GM19099 (cell line): Measurements from ENCODE around the gene LCLAT1.

ENCODE experiments used
- POLR2A ChIP-seq: IDR thresholded peaks from 3 replicates; pipeline ENCODE4 v1.6.1; 2011; ENCODE audit warnings: low read depth; ENCODE audit not compliant: insufficient read length; ENCODE audit errors: extremely low read depth

Gene LCLAT1

DNA sequence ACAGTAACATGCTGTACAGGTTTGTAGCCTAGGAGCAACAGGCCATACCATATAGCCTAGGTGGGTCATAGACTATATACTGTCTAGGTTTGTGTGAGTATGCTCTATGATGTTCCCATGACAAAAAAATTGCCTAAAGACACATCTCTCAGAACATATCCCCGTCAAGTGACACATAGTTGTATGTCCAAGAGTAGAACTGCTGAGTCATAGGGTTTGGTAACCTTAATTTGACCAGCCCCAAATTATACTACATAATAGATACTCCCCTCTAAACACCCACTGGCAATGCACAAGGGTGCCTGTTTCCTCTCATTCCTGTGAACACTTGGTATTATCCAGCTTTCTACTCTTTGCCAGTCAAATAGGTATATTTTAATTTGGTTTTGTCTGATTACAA lies 161.6 kb downstream of the LCLAT1 start:
- TF ChIP-seq POLR2A: no peak

GRCh38 chr2:30611583-30611982 lies 164.5 kb downstream of the LCLAT1 start:
- TF ChIP-seq POLR2A: no peak

- TF ChIP-seq POLR2A: no peak
These were observed 165.3 kb downstream of the LCLAT1 start for GRCh38 chr2:30612371-30612770.

DNA sequence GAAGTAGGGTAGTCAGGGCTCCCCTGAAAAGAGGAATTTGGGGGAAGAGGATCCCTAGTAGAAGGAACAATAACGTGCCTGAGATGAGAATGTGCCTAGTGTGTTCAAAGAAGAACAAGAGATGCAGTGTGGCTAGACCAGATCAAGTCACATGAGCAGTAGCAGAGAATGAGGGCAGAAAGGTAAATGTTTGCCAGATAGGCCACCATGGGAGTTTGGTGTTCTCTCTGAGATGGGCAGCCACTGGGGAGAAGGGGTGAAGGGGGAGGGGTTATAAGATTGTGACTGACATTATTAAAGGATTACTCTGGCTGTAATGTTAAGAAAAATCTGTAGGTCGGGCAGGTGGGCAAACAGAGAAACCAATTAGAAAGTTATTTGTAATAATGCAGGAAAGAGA lies 166.0 kb downstream of the LCLAT1 start:
- TF ChIP-seq POLR2A: no peak

- no peak for TF ChIP-seq POLR2A
These were observed 168.9 kb downstream of the LCLAT1 start for GRCh38 chr2:30615926-30616325.

DNA sequence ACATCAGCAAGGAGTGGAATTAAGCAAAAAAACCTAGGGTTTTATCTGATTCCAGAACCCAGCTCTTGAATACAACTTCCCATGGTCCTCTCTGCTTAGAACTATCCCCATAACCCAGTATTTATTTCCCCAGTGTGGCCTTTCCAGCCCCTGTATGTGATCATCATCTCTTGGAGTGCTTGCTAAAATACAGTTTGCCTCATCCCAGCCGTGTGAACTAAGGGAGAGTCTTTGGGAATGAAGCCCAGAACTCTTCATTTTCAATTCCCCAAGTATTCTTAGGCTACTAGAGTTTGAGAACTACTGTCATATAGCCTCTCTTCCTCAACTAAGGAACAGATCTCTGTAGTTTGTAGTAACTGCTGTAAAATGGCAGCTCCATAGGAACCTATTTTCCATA lies 173.1 kb downstream of the LCLAT1 start:
- no peak for TF ChIP-seq POLR2A

- TF ChIP-seq POLR2A: no peak
These were observed 174.8 kb downstream of the LCLAT1 start for GRCh38 chr2:30621836-30622235.

- no peak for TF ChIP-seq POLR2A
These were observed 175.4 kb downstream of the LCLAT1 start for GRCh38 chr2:30622452-30622851.

- TF ChIP-seq POLR2A: no peak
These were observed 178.2 kb downstream of the LCLAT1 start for GRCh38 chr2:30625276-30625675.

GRCh38 chr2:30625701-30626100 lies 178.7 kb downstream of the LCLAT1 start:
- TF ChIP-seq POLR2A: no peak

DNA sequence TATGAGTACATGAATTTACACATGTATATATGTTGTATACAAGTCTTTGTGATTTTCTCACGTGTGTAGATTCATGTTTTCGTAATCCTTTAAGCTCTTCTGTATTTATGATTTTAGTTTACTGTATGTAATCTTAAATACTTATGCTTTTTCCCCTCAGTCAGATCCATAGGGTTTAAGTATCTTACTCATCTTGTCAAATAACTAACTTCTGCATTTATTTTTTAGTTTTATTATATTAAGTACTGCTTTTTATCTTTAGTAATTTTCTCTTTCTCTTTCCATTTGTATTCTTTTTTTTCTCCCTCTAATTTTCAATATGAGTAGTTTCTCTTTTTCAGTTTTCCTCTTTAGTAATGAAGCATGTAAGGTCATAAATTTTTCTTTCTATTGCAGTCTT lies 179.4 kb downstream of the LCLAT1 start:
- TF ChIP-seq POLR2A: no peak

DNA sequence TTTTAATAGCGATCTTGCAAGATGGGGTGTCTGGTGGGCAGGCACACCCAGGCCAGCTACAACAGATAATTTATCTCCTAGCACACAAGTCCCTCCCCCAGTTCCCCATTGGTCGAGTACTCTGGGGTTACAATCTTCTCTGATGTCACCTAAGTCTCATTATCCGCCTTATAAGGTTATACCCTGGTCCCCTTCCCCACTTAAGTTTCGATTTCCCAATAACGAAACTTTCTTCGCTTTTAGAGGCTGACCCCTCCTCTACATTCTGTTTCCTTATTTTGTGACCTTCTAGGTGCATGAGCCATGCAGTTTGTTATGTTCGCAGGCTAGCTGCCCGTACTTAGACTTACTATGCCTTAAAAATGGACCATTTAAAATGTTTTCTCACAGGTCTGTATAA lies 180.1 kb downstream of the LCLAT1 start:
- no peak for TF ChIP-seq POLR2A

DNA sequence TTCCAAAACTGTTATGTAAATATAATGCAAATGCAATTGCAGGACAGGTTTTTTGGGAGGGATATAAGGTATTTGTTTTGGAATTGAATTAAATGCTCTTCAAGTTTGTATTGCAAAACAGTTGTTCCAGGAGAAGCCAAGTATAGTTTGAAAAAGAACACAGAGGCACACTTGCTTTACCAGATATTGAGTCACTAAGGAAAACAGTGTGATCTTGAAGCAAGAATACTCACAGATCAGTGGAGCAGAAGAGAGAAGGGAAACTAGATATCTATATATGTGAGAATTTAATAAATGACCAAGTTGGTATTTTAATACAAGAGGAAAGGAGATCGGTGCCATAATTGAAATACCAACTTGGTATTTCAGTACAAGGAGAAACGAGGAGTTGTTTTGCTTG lies 181.3 kb downstream of the LCLAT1 start:
- TF ChIP-seq POLR2A: no peak

DNA sequence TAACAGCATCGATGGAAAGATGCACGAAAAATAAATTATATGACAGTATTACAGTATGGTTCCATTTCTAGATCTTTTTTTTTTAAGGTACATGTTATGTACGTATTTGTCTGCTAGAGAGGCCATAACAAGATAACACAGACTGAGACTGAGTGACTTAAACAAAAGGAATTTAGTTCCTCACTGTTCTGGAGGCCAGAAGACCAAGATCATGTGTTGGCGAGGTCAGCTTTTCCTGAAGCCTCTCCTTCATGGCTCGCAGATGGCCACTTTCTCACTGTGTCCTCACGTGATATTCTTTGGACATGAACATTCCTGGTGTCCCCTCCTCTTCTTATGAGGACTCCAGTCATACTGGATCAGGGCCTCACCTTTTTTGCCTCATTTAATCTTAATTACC lies 182.8 kb downstream of the LCLAT1 start:
- TF ChIP-seq POLR2A: no peak

DNA sequence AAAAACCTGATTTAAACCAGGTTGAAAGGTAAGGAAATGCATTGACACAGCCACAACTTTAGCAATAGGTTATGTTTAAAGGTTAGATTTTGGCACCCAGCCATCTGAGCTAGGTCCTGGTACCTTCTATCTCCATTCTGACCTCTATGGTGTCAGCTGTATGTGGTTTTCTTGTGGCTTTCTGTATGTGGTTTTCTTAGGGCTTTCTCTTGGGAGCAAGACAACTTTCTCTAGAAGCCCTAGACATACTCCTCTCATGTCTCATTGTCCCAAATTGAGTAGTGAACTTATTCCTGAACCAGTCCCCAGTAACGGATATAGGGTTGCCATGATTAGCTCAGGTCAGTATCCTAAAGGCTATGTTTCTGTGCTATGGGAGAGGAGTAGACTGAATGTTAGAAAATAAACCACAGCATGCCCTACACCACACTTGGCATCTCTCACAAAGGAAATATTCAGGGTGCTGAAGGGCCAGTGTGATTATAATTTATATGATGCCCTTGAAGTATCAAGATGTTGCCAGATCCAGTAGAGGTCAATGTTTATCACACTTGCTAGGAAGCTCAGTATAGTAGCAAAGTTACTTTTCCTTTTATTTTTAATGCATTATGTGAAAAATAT lies 184.1 kb downstream of the LCLAT1 start:
- no peak for TF ChIP-seq POLR2A

GRCh38 chr2:30633039-30633438 lies 186.0 kb downstream of the LCLAT1 start:
- TF ChIP-seq POLR2A: no peak

- TF ChIP-seq POLR2A: no peak
These were observed 189.3 kb downstream of the LCLAT1 start for GRCh38 chr2:30636311-30636710.
